ENCODE results near the gene PKN2. TPM values are rescaled to one million over a fixed set of nuclear protein-coding genes. Genes with fewer than 3 reads are reported as not detected.

PKN2 gene
- total RNA-seq, 1 donor from 2014 or later = 74.4 TPM

DNA sequence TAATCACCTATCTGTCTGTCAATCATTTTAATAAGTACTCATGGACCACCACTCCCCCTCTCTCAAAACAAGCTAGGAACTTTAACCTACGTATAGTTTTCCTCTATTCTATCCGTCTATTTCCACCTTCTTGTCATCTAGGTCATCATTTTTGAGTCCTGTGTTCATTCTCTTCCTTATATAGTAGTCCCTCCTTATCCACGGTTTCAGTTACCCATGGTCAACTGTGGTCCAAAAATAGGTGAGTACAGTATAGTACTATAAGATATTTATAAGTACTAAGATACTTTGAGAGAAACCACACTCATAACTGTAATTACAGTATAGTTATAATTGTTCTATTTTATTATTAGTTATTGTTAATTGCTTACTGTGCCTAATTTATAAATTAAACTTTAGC is 7.5 kb downstream of the PKN2 start:
- Histone ChIP-seq H3K79me2 (ENCODE audit: low read depth) (peaks cover 100% of the 10 kb centered on the region), H3F3A (ENCODE audit: low read depth) (no peaks in the 10 kb centered on the region), H3K9ac (no peak overlapping the region), H3K27ac (no peak overlapping the region), H3K27me3 (no peaks in the 10 kb centered on the region), H4K20me1 (ENCODE audit: low read depth) (peaks cover 61% of the 10 kb centered on the region), H3K4me3 (no peak overlapping the region), H3K36me3 (peaks cover 8% of the 10 kb centered on the region), H3K9me3 (ENCODE audit: low read depth) (no peaks in the 10 kb centered on the region), H2AFZ (replicated peaks) (no peak overlapping the region), H3K4me1 (peaks cover 6% of the 10 kb centered on the region), H3K4me2 (no peak overlapping the region)
- DNase-seq (ENCODE audit: low spot score) = no peak
- H3K27ac Mint-ChIP-seq = no peak overlapping the region
- H3K9me3 Mint-ChIP-seq = peaks cover 2% of the 10 kb centered on the region
- no peak overlapping the region for H3K4me3 Mint-ChIP-seq
- H3K27me3 Mint-ChIP-seq (ENCODE audit: insufficient read depth, low read depth) = no peaks in the 10 kb centered on the region
- H3K4me1 Mint-ChIP-seq = peaks cover 5% of the 10 kb centered on the region
- peaks cover 22% of the 10 kb centered on the region for H3K36me3 Mint-ChIP-seq
- no peak for TF ChIP-seq EZH2phosphoT487 (IDR thresholded peaks at IDR 0.05)
- no peak for TF ChIP-seq EZH2 (IDR thresholded peaks at IDR 0.05)
- TF ChIP-seq, protein P1, sequence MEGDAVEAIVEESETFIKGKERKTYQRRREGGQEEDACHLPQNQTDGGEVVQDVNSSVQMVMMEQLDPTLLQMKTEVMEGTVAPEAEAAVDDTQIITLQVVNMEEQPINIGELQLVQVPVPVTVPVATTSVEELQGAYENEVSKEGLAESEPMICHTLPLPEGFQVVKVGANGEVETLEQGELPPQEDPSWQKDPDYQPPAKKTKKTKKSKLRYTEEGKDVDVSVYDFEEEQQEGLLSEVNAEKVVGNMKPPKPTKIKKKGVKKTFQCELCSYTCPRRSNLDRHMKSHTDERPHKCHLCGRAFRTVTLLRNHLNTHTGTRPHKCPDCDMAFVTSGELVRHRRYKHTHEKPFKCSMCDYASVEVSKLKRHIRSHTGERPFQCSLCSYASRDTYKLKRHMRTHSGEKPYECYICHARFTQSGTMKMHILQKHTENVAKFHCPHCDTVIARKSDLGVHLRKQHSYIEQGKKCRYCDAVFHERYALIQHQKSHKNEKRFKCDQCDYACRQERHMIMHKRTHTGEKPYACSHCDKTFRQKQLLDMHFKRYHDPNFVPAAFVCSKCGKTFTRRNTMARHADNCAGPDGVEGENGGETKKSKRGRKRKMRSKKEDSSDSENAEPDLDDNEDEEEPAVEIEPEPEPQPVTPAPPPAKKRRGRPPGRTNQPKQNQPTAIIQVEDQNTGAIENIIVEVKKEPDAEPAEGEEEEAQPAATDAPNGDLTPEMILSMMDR (IDR thresholded peaks at IDR 0.05) = no peak

- TF ChIP-seq EZH2phosphoT487 (IDR thresholded peaks at IDR 0.05) (no peak), EZH2 (IDR thresholded peaks at IDR 0.05) (no peak)
- Mint-ChIP-seq H3K27ac (no peak overlapping the region), H3K9me3 (peaks cover 2% of the 10 kb centered on the region), H3K4me3 (no peak overlapping the region), H3K4me1 (no peaks in the 10 kb centered on the region), H3K27me3 (ENCODE audit: insufficient read depth, low read depth) (no peaks in the 10 kb centered on the region), H3K36me3 (peaks cover 30% of the 10 kb centered on the region)
- Histone ChIP-seq H4K20me1 (ENCODE audit: low read depth) (peaks cover 64% of the 10 kb centered on the region), H3K9me3 (ENCODE audit: low read depth) (no peaks in the 10 kb centered on the region), H3K4me1 (peaks cover 7% of the 10 kb centered on the region), H3K79me2 (ENCODE audit: low read depth) (peaks cover 100% of the 10 kb centered on the region), H2AFZ (replicated peaks) (no peak overlapping the region), H3K9ac (no peak overlapping the region), H3K27ac (no peak overlapping the region), H3K36me3 (no peaks in the 10 kb centered on the region), H3K4me2 (no peak overlapping the region), H3K4me3 (no peak overlapping the region), H3F3A (ENCODE audit: low read depth) (no peaks in the 10 kb centered on the region), H3K27me3 (no peaks in the 10 kb centered on the region)
- no peak for DNase-seq (ENCODE audit: low spot score)
Observed at GRCh38 chr1:88695781-88696180, 11.7 kb downstream of the PKN2 start.

DNA sequence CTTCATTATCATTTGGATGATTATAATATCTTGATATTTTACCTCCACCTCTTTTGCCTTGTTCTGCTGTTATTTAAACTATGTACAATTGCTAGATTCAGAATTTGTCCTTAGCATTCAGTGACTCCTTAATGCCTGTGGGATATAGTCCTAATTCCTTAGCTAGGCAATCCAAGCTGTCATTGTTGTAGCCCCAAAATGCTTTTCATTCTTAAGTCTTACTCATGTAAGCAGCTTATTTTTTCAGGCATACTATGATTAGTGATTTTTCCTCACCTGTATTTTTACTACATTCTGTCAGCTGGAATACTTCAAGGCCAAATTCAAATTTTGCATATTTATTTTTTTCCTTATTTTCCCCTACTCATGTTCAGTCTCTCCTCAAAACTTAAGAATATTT is 13.4 kb downstream of the PKN2 start:
- H3K27ac Mint-ChIP-seq = no peak overlapping the region
- no peaks in the 10 kb centered on the region for H3K36me3 ChIP-seq
- H3K9ac ChIP-seq = no peak overlapping the region
- peaks cover 100% of the 10 kb centered on the region for H3K79me2 ChIP-seq (ENCODE audit: low read depth)
- H3K27me3 Mint-ChIP-seq (ENCODE audit: insufficient read depth, low read depth) = no peaks in the 10 kb centered on the region
- peaks cover 27% of the 10 kb centered on the region for H3K36me3 Mint-ChIP-seq
- no peak overlapping the region for H3K4me3 Mint-ChIP-seq
- TF ChIP-seq EZH2phosphoT487 (IDR thresholded peaks at IDR 0.05) (no peak), EZH2 (IDR thresholded peaks at IDR 0.05) (no peak)
- TF ChIP-seq, protein P1 (IDR thresholded peaks at IDR 0.05) = no peak
- no peaks in the 10 kb centered on the region for H3K27me3 ChIP-seq
- peaks cover 60% of the 10 kb centered on the region for H4K20me1 ChIP-seq (ENCODE audit: low read depth)
- H3K27ac ChIP-seq = no peak overlapping the region
- H3K4me1 ChIP-seq = peaks cover 7% of the 10 kb centered on the region
- no peak overlapping the region for H2AFZ ChIP-seq (replicated peaks)
- H3K4me1 Mint-ChIP-seq = no peaks in the 10 kb centered on the region
- DNase-seq (ENCODE audit: low spot score) = peak; percentile 2
- no peaks in the 10 kb centered on the region for H3K9me3 ChIP-seq (ENCODE audit: low read depth)
- no peaks in the 10 kb centered on the region for H3F3A ChIP-seq (ENCODE audit: low read depth)
- H3K4me2 ChIP-seq = no peak overlapping the region
- no peak overlapping the region for H3K4me3 ChIP-seq
- H3K9me3 Mint-ChIP-seq = peaks cover 2% of the 10 kb centered on the region

GRCh38 chr1:88698140-88698539 is 14.1 kb downstream of the PKN2 start:
- peaks cover 27% of the 10 kb centered on the region for H3K36me3 Mint-ChIP-seq
- Histone ChIP-seq H2AFZ (replicated peaks) (no peak overlapping the region), H3K36me3 (no peaks in the 10 kb centered on the region), H3K9ac (no peak overlapping the region), H3K79me2 (ENCODE audit: low read depth) (peaks cover 100% of the 10 kb centered on the region), H4K20me1 (ENCODE audit: low read depth) (peaks cover 66% of the 10 kb centered on the region), H3K4me1 (peaks cover 7% of the 10 kb centered on the region), H3K9me3 (ENCODE audit: low read depth) (no peaks in the 10 kb centered on the region), H3K4me2 (no peak overlapping the region), H3F3A (ENCODE audit: low read depth) (no peaks in the 10 kb centered on the region), H3K4me3 (no peak overlapping the region), H3K27ac (no peak overlapping the region), H3K27me3 (no peaks in the 10 kb centered on the region)
- TF ChIP-seq EZH2phosphoT487 (IDR thresholded peaks at IDR 0.05) (no peak), EZH2 (IDR thresholded peaks at IDR 0.05) (no peak)
- TF ChIP-seq, protein P1 (IDR thresholded peaks at IDR 0.05) = no peak
- no peaks in the 10 kb centered on the region for H3K4me1 Mint-ChIP-seq
- peaks cover 2% of the 10 kb centered on the region for H3K9me3 Mint-ChIP-seq
- H3K27me3 Mint-ChIP-seq (ENCODE audit: insufficient read depth, low read depth) = no peaks in the 10 kb centered on the region
- H3K27ac Mint-ChIP-seq = no peak overlapping the region
- DNase-seq (ENCODE audit: low spot score) = no peak
- no peak overlapping the region for H3K4me3 Mint-ChIP-seq

Data from neural progenitor cell (in vitro differentiated cells).